CD4-positive, alpha-beta T cell treated with Interleukin-15 for 4 hours (primary cell): ENCODE data around the gene WDR81.
"Not testable (repeated sequence)": the region's sequence is repeated elsewhere in the genome, so short reads cannot be mapped to it uniquely, and the experiment has no call there.

Source experiments
- DNase-seq: peaks from one replicate; pipeline ENCODE4 v3.0.0-alpha.2; 2020; ENCODE audit warnings: low spot score

Gene WDR81

DNA sequence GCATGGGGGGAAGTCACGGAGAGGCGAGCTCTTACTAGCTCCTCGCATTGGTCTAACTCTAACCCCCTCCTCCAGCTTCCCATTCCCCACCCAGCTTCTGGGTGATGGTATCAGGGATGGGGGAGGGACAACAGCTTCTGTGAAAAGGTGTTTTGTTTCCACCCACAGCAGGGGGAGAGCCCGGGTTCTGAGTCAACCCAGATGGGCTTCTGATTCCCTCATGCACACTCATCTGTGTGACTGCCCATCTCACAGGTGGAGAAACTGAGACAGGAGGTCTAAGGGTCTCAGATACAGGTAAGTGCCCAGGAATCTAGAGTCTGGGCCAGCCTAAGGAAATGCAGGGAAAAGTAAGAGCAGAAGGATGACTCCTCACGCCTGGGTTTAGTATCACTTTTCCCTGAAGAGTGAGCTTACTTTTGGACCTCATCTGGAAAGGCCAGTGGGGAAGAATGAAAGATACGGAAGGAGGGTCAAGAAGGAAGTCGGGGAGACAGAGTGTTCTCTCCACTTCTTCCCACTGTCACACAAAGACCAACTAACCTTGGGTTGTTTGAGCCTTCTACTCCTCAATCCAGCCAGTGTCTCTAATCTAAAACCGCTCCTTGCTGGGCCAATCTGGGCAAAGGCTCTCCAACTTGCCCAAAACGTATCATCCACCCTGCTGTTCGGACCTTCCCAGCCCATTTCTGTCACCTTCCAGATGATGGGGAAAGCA lies 11.2 kb upstream of the WDR81 start:
- DNase-seq, result no peak

- DNase-seq, result no peak
Observed at GRCh38 chr17:1713878-1714426, 10.6 kb upstream of the WDR81 start.

DNA sequence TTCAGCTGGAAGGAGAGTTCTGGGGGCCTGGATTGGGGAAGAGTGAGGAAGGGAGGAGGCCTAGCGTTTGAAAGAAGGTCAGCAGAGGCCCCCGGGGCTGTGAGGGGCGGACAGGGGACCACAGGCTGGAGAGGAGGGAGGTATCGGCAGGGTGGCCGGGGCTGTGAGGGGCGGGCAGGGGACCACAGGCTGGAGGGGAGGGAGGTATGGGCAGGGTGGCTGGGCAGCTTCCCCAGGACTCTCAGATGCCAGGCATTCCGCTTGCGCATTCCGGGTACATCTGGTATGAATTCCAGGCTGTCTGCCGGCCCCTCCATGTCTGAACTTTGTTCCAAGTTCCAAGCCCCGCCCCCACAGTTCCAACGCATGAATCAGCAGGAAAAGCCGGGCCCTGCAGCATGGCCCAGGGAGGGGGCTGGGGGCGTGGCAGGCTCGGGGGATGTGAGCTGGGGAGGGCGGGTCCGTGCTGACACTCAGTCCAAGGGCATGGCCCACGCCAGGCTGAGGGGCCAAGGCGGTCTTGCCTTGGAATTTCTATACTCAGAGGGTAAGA lies 10.0 kb upstream of the WDR81 start:
- no peak for DNase-seq

- DNase-seq, result peak; percentile 64
Observed at GRCh38 chr17:1714980-1715802, 9.3 kb upstream of the WDR81 start.

GRCh38 chr17:1715803-1716075 lies 8.8 kb upstream of the WDR81 start:
- no peak for DNase-seq

- peak; percentile 100 for DNase-seq
Observed at GRCh38 chr17:1716076-1716911, 8.2 kb upstream of the WDR81 start.

DNA sequence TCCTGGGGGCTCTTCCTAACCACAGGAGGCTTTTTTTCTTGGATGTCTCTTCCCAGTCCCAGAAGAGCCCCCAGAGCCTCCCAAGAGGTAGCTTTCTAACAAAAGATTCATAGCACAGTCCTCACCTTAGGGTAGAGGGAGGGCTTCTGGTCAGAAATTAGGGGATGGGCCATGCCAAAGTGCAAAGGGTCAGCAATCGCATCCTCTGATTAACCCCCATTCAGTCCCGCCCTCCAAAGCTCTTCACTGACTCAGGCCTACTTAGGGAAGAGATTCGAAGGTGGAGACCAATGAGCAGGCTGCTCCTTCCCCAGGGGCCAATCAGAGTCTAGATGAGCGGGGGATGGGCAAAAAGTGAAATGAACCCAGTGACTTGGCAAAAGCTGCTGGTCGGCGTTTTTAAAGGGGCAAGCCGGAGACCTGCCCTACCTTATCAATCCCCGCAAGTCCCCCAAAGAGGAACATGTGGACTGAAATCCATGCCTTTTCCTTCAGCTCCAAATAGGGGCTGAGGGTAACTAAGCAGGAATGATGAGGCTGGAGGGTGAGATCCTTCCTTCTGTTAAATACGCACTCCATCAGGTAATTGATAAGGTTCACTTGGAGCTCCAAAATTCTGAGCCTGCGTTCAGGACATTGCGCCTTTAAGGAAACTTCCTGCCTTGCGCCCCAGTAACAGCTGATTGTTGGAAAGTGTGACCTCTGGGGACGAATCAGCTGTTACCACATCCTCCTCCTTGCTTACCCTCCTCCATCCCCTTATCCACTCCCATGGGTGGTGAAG lies 7.4 kb upstream of the WDR81 start:
- DNase-seq, result peak; percentile 91

- DNase-seq, result no peak
Observed at GRCh38 chr17:1718362-1719165, 5.9 kb upstream of the WDR81 start.

- DNase-seq, result peak; percentile 75
Observed at GRCh38 chr17:1720856-1721386, 3.6 kb upstream of the WDR81 start.

DNA sequence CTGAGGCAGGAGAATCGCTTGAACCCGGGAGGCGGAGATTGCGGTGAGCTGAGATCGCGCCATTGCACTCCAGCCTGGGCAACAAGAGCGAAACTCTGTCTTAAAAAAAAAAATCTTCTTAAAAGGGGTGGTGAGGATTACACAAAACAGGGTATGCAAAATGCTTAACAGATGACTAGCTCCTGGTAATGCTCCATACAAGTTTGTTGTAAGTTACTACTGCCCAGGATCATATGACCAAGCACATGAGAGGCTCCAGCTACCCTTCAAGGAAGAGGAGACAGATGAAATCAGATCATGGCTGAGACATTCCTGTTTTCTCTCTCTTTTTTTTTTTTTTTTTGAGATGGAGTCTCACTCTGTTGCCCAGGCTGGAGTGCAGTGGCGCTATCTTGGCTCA lies 2.5 kb upstream of the WDR81 start:
- not testable (repeated sequence) for DNase-seq

GRCh38 chr17:1724869-1725641 lies 551 bp downstream of the WDR81 start:
- no peak for DNase-seq

- no peak for DNase-seq
Observed at GRCh38 chr17:1725642-1726511, 1.4 kb downstream of the WDR81 start.

DNA sequence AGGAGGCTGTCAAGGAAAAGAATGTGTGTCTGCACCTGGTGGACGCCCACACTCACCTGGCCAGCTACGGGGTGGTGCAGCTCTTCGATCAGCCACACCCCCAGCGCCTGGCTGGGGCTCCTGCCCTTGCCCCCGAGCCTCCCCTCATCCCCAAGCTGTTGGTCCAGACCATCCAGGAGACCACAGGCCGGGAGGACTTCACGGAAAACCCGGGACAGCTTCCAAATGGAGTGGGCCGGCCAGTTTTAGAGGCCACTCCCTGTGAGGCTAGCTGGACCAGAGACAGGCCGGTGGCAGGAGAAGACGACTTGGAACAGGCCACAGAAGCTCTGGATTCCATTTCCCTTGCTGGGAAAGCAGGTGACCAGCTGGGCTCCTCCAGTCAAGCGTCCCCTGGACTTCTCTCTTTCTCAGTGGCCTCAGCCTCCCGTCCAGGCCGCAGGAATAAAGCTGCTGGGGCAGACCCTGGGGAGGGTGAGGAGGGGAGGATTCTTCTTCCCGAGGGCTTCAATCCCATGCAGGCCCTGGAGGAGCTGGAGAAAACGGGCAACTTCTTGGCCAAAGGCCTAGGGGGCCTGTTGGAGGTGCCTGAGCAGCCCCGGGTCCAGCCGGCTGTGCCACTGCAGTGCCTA lies 2.2 kb downstream of the WDR81 start:
- no peak for DNase-seq

DNA sequence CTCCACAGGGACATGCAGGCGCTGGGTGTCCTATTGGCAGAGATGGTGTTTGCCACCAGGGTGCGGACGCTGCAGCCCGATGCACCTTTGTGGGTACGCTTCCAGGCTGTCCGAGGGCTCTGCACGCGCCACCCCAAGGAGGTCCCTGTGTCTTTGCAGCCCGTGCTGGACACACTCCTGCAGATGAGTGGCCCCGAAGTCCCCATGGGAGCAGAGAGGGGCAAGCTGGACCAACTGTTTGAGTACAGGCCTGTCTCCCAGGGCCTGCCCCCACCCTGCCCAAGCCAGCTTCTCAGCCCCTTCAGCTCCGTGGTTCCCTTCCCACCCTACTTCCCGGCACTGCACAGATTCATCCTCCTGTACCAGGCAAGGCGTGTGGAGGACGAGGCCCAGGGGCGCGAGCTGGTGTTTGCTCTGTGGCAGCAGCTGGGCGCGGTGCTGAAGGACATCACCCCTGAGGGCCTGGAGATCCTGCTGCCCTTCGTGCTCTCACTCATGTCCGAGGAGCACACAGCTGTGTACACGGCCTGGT lies 2.8 kb downstream of the WDR81 start:
- no peak for DNase-seq

DNA sequence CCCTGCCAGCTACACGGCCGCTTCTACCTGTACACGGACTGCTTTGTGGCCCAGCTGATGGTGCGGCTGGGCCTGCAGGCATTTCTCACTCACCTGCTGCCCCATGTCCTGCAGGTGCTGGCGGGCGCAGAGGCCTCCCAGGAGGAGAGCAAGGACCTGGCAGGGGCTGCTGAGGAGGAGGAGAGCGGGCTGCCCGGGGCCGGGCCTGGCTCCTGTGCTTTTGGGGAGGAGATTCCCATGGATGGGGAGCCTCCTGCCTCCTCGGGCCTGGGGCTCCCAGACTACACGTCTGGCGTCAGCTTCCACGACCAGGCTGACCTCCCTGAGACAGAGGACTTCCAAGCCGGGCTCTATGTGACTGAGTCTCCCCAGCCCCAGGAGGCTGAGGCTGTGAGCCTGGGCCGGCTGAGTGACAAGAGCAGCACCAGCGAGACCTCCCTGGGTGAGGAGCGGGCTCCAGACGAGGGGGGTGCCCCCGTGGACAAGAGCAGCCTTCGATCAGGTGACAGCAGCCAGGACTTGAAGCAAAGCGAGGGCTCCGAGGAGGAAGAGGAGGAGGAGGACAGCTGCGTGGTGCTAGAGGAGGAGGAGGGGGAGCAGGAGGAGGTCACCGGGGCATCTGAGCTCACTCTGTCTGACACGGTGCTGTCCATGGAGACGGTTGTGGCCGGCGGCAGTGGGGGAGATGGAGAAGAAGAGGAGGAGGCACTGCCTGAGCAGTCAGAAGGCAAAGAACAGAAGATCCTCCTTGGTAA lies 3.5 kb downstream of the WDR81 start:
- DNase-seq, result no peak

- no peak for DNase-seq
Observed at GRCh38 chr17:1729966-1730325, 5.4 kb downstream of the WDR81 start.
